Measurements from ENCODE around the gene LMBRD1.

LMBRD1 gene

GRCh38 chr6:69631552-69632346, 165.1 kb downstream of the LMBRD1 start:
- DNase-seq (ENCODE audit: low read depth in 3 of 3) = no peak

- no peak for DNase-seq (ENCODE audit: low read depth in 3 of 3)
Observed at GRCh38 chr6:69630767-69631166, 166.0 kb downstream of the LMBRD1 start.

- DNase-seq (ENCODE audit: low read depth in 3 of 3) = no peak
Observed at GRCh38 chr6:69627625-69628024, 169.2 kb downstream of the LMBRD1 start.

GRCh38 chr6:69624944-69625343, 171.9 kb downstream of the LMBRD1 start:
- DNase-seq (ENCODE audit: low read depth in 3 of 3) = no peak

Measured in stimulated activated CD4-positive, alpha-beta T cell treated with anti-CD3 and anti-CD28 coated beads, TNF-alpha, amount 100 ng/mL, for 24 hours (primary cell).